Measurements from ENCODE around the gene PANK4. TPM values are rescaled to one million over a fixed set of nuclear protein-coding genes. Genes with fewer than 3 reads are reported as not detected.

Gene PANK4
- total and polyA plus RNA-seq, 8 donors: 9.7 to 26.4 (median 11.6) TPM

DNA sequence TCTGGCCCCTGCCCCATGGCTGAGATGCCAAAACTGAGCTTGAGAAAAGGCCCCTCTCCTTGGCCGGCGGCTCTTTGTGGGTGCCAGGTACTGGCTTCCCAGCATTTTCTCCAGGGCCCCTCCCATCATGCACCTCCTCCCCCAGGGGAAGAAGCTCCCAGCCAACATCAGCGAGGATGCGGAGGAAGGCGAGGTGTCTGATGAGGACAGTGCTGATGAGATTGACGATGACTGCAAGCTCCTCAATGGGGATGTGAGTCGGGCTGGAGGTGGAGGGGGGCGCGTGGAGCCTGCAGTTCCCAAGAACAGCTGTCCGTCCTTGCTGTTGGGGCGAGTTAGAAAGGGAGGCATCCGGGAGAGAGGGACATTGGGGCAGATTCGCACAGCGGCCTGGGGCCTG, 36.8 kb downstream of the PANK4 start:
- no peak overlapping the region for H3K4me3 ChIP-seq
- H3K4me1 ChIP-seq: no peaks in the 10 kb centered on the region
- intact Hi-C loops (cut with DNase I): no loop called here
- DNase-seq (no peak), ATAC-seq (no peak), FAIRE-seq (no peak)
- no peak overlapping the region for H3K27ac ChIP-seq
- TF ChIP-seq, protein P1, sequence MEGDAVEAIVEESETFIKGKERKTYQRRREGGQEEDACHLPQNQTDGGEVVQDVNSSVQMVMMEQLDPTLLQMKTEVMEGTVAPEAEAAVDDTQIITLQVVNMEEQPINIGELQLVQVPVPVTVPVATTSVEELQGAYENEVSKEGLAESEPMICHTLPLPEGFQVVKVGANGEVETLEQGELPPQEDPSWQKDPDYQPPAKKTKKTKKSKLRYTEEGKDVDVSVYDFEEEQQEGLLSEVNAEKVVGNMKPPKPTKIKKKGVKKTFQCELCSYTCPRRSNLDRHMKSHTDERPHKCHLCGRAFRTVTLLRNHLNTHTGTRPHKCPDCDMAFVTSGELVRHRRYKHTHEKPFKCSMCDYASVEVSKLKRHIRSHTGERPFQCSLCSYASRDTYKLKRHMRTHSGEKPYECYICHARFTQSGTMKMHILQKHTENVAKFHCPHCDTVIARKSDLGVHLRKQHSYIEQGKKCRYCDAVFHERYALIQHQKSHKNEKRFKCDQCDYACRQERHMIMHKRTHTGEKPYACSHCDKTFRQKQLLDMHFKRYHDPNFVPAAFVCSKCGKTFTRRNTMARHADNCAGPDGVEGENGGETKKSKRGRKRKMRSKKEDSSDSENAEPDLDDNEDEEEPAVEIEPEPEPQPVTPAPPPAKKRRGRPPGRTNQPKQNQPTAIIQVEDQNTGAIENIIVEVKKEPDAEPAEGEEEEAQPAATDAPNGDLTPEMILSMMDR (IDR thresholded peaks at IDR 0.05): no peak
- H3K27me3 ChIP-seq: no peaks in the 10 kb centered on the region
- no peaks in the 10 kb centered on the region for H3K36me3 ChIP-seq
- no peaks in the 10 kb centered on the region for H3K9me3 ChIP-seq
- 81 to 95% methylated on average over 14 of the region's 14 CpGs for WGBS, 2 donors

DNA sequence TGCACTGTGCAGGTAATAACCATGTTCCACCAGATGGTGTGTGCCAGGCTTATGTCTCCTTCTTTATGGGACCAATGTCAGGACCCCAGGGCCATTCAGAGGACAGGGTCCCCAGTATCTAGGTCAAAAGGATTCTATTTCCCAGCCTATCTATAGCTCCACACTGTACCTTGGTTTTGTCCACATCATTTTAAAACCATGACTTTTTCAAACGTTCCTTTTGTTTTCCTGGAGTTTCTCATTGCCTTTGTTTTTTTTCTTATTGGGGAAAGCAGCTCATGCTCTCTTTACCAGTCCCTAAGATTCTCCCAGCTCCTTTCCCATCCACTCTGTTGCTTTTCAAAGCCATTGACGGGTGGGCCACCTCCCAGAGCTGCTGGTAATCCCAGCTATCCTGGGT, 37.7 kb downstream of the PANK4 start:
- TF ChIP-seq, protein P1 (IDR thresholded peaks at IDR 0.05): no peak
- Histone ChIP-seq H3K27ac (no peak overlapping the region), H3K4me1 (no peaks in the 10 kb centered on the region), H3K9me3 (no peaks in the 10 kb centered on the region), H3K36me3 (no peaks in the 10 kb centered on the region), H3K4me3 (no peak overlapping the region), H3K27me3 (no peaks in the 10 kb centered on the region)
- 74 to 77% methylated on average over 2 of the region's 2 CpGs for WGBS, 2 donors
- DNase-seq (no peak), FAIRE-seq (no peak), ATAC-seq (no peak)
- intact Hi-C loops (cut with DNase I): no loop called here

DNA sequence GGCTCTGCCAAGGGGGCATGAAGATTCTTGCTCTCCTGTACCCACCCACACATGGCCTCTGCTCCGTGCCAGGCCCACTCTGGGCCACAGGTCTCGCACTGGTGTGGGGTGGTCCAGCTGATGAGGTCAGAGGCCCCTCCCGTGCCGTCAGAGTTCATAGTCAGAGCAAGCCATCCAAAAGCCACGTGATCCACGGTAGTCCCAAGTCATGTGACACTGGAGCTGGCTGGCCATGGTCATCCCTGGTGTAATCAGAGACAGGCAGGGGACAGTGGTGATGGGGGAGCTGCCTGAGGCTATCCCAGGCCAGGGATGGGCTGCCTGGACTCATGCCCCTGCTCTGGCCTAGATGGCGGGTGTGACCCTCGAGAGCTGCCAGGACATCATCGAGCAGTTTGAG, 39.8 kb downstream of the PANK4 start:
- H3K27me3 ChIP-seq: no peaks in the 10 kb centered on the region
- TF ChIP-seq, protein P1 (IDR thresholded peaks at IDR 0.05): no peak
- ATAC-seq (no peak), DNase-seq (no peak), FAIRE-seq (no peak)
- intact Hi-C loops (cut with DNase I): no loop called here
- H3K27ac ChIP-seq: no peak overlapping the region
- 76 to 79% methylated on average over 9 of the region's 9 CpGs for WGBS, 2 donors
- H3K9me3 ChIP-seq: no peaks in the 10 kb centered on the region
- no peak overlapping the region for H3K4me3 ChIP-seq
- H3K4me1 ChIP-seq: no peaks in the 10 kb centered on the region
- no peaks in the 10 kb centered on the region for H3K36me3 ChIP-seq

DNA sequence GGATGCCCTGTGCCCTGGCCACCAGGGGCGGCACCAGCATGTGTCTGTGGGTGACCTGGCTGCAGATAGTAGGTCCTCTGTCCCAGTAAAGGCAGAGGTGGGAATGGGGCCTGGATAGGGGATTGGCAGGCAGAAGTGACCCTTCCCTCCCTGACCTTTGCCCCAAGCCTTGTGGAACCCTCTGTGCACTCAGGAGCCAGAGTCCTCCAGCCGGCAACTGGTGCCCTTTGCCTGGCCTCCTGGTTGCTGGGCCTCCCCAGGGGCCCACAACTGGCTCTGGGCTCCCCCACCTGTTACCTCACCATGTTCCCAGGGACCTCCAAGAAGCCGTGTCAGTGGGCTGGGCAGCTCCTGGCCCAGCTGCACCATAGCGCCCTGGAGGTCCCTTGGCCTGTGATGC, 40.4 kb downstream of the PANK4 start:
- DNase-seq: no peak
- no peaks in the 10 kb centered on the region for H3K4me1 ChIP-seq
- no peaks in the 10 kb centered on the region for H3K9me3 ChIP-seq
- H3K27me3 ChIP-seq: no peaks in the 10 kb centered on the region
- 77 to 85% methylated on average over 4 of the region's 4 CpGs for WGBS, 2 donors
- no peak overlapping the region for H3K4me3 ChIP-seq
- no peak overlapping the region for H3K27ac ChIP-seq
- intact Hi-C loops (cut with DNase I): no loop called here
- no peak for ATAC-seq
- no peak for FAIRE-seq
- no peaks in the 10 kb centered on the region for H3K36me3 ChIP-seq
- TF ChIP-seq, protein P1 (IDR thresholded peaks at IDR 0.05): no peak

DNA sequence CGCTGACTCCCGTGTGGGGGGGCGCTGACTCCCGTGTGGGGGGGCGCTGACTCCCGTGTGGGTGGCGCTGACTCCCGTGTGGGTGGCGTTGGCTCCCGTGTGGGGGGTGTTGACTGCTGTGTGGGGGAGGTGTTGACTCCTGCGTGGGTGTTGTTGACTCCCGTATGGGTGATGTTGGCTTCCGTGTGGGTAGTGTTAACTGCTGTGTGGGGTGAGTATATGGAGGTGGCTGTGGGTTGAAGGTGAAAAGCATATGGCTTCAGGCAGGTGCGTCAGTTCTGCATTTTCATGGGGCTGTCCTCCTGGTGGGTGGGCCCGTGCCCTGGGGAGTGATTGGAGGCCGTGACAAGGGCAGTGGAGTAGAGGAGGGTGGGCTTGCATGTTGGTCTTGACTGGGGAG, 42.4 kb downstream of the PANK4 start:
- FAIRE-seq (no peak), DNase-seq (no peak), ATAC-seq (no peak)
- H3K9me3 ChIP-seq: no peaks in the 10 kb centered on the region
- no peaks in the 10 kb centered on the region for H3K27me3 ChIP-seq
- 64 to 70% methylated on average over 16 of the region's 16 CpGs for WGBS, 2 donors
- H3K4me3 ChIP-seq: no peak overlapping the region
- no peaks in the 10 kb centered on the region for H3K36me3 ChIP-seq
- TF ChIP-seq, protein P1 (IDR thresholded peaks at IDR 0.05): no peak
- intact Hi-C loops (cut with DNase I): no loop called here
- H3K4me1 ChIP-seq: no peaks in the 10 kb centered on the region
- no peak overlapping the region for H3K27ac ChIP-seq

All from pancreas (tissue), 10 donors.